GM19438 (cell line): ENCODE results near the gene TLE2.

Experiments
- ATAC-seq: cut with Tn5 transposase; IDR thresholded peaks from one replicate; pipeline ENCODE4 v1.9.1; 2021; ENCODE audit warnings: low read depth; ENCODE audit not compliant: unreplicated experiment

The TLE2 gene

DNA sequence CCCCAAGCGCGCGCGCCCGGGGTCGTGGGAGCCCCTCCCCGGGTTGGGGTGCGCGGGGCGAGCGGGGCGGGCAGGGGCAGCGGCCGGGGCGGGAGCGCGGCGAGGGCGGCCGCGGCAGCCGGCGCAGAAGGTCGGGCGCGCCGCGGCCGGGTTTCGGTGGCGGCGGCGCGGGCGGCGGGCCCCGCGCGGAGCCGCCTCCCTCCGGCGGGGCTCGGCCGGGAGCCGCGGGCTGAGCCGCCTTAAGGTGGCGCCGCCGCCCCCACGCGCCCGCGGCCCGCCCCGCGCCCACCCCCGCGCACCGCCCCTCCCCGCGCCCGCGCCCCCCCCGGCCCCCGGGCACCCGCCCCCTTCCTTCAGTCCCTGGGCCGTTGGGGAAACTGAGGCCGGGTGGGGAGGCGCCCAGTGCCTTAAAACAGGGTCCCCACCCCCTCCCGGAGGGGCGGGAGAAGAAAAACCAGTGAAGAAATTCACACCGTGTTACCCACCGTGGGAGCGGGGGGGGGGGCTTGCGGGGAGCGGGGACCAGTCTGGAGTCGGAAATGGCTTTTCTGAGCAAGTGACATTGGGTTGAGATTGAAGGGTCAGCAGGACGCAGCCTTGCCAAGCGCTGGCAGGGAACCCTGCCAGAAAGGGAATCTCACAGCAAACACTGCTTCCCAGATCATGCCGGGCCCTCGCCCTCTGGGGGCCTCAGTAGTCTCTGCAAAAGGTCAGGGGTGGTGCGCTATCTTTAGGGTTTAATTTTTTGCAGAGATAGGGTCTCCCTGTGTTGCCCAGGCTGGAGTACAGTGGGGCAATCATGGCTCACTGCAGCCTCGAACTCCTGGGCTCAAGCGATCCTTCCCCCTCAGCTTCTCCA, at the start of gene TLE2:
Gene TLE2 (minus strand): TSS at position 216 of the 859 bp plus-strand sequence. CDS start 376 bp downstream, outside the sequence.
- no peak for ATAC-seq

DNA sequence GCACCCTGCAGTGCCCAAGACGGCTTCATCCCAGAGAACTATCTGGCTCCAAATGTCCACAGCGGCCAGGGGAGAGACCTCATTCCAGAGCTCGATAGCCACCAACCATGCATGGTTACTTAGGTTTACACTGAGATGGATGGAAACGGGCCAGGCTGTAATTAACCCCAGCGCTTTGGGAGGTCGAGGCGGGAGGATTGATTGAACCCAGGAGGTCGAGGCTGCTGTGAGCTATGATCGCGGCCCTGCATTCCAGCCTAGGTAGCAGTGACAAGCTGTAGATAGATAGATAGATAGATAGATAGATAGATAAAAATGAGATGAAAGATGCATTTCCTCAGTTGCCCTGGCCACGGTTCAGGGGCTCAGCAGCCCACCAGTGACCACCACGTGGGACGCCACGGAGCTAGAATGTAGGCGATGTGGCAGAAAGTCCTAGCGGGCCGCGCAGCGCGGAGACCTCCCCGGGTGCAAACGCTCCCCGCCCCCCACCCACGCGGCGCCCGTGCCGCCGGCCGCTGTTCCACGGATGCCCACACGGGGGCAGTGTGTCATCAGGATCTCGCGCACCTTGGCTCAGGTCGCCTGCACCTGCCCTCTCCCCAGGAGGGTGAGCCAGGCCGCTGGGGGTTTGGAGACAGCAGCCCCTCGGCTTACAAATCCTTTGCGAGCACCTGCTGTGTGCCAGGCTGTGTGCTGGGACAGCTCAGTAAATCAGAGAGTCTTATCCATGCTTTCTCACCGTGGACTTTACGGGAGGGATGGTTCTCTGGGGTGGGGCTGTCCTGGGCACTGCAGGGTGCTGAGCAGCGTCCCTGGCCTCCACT, 46.7 kb upstream of the TLE2 start:
- no peak for ATAC-seq

DNA sequence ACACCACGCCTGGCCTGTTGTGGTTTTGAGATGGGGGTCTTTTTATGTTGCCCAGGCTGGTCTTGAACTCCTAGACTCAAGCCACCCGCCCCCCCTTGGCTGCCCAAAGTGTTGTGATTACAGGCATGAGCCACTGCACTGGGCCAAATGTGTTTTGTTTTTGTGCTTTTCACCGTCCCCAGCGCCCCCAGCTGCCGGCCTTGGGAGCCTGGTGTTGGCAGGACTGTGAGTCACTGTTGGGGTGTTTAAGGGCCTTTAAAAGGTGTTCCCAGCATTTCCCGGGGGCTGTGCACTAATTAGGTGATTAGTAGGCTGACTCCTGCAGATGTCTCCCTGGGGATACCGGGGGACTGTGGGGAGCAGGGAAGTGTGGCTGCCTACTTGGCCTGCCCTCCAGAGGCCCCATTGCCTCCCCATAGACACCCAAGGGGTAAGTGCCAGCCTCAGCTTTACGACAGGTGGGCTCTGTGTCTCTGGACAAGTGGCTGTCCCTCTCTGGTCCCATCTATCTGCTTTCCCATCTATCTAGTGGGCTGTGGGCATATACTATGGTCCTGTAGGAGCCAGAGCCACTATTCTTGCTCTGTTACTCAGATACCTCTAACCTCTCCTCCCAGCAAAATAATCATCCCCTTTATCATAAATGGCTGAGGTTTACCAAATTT, 45.0 kb upstream of the TLE2 start:
- ATAC-seq, result no peak

DNA sequence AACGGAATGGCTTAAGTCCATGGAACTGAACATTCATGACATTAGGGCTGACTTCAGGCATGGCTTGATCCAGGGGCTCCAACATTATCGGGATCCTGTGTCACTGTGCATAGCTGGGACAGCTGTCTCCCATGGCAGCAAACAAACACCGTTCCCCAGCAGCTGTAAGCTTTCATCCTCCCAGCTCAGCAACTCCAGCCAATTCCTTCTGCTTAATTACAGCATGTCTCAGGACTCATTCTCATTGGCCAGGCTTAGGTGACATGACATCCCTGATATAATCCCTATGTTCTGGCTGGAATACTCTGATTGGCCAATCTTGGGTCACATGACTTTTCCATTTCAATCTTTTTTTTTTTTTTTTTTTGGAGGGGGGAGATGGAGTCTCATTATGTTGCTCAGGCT, 44.1 kb upstream of the TLE2 start:
- ATAC-seq, result no peak

DNA sequence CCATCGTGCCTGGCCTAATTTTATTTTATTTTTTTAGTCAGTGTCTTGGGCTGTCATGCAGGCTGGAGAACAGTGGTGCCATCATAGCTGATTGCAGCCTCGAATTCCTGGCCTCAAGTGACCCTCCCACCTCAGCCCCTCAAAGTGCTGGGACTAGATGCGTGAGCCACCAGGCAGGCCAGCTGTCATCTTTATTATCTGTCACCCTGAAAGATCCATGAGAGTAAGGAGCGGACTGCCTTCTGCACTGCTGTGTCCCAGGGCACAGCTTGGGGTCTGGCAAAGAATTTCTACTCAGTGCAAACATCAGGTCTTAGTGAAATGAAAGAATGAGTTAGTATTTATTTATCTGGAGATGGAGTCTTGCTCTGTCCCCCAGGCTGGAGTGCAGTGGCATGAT, 42.7 kb upstream of the TLE2 start:
- ATAC-seq, result no peak

DNA sequence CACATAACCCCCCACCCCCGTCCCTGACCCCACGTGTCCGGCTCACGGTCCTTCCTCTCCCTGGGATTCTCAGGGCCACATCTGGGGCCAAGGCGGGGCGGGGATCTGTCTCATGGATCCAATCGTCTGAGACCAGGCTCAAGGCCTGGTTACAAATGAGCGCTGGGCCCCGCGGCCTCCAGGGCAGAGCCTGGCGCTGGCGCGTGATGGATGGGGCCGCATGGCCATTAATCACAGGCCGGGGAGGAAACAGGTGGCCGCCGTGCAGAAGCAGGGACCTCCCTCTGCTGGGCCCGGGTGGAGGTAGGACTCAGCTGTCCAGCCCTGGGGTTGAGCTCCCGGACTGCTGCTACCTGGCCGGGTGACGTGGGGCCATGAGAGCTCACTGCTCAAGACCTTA, 39.0 kb upstream of the TLE2 start:
- no peak for ATAC-seq

DNA sequence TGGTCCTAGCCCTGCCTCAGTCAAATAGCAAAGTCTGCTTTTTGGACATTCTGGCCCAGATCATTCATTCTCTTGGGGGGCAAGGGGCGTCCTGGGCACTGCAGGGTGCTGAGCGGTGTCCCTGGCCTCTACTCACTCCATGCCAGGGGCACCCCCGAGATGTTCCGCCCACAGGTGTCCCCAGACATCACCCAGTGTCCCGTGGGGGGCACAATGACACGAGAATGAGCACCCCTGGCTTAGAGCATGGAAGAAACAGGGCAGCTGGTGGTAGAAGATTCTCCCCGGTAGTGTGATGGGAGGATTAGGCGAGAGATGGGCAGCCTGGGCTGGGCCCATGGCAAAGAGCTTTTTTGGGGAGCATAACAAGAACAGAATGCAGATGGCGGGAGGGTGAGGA, 38.5 kb upstream of the TLE2 start:
- no peak for ATAC-seq

DNA sequence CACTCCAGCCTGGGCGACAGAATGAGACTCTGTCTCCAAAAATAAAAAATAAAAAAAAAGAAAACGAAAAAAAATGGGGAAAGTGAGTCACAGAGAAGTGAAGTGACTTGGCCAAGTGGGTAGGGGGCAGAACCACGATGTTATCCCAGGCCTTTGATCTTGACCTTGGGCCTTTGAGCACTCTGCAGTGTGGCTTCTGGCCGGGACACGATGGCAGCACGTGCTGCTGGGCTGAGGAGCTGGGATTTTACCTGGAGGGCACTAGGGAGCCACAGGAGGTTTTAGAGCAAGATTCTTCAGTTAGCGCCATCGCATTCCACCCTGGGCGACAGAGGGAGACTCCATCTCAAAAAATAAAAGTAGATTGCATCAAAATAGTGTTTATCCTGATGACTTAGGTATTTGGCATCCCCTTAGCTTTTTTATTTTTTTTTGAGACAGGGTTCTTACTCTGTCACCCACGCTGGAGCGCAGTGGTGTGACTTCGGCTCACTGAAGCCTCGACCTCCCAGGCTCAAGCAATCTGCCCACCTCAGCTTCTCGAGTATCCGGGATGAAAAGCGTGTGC, 37.5 kb upstream of the TLE2 start:
- no peak for ATAC-seq

DNA sequence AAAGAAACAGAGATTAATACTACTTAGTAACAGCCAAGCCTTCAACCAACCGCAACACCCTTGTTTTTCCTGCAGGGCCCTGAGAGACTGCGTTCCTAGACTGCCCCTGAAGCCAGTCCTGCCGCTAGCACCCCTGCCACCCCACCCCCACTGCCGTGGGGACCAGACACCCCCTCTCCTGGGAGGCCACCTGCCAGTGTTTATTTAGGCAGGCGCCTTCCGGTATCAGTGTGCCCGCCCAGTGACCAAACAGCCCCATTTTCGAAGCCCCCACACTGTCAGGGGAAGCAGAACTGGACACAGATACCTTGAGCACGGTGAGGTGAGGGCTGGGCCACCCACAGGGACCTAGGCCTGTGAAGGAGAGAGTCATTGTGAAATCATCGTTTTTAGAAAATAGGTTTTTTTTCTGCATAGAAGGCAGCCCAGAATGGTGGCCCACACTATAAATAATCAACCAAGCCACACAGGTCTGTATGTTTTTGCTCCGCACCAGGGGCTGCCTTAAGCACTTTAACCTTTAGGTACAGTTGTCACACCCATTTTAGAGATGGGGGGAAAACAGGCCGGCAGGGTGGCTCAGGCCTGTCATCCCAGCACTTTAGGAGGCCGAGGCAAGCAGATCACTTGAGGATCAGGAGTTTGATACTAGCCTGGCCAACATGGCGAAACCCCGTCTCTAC, 36.7 kb upstream of the TLE2 start:
- peak; percentile 71 for ATAC-seq

DNA sequence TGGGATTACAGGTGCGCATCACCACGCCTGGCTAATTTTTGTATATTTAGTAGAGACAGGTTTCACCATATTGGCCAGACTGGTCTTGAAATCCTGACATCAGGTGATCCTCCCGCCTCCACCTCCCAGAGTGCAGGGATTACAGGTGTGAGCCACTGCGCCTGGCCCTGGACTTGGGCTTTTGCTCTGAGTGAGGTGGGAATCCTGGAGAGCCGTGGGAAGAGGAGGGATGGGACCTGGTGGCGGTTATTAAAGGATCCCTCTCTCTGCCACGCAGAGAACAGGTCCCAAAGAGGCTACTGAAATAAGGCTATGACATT, 34.9 kb upstream of the TLE2 start:
- ATAC-seq, result no peak

DNA sequence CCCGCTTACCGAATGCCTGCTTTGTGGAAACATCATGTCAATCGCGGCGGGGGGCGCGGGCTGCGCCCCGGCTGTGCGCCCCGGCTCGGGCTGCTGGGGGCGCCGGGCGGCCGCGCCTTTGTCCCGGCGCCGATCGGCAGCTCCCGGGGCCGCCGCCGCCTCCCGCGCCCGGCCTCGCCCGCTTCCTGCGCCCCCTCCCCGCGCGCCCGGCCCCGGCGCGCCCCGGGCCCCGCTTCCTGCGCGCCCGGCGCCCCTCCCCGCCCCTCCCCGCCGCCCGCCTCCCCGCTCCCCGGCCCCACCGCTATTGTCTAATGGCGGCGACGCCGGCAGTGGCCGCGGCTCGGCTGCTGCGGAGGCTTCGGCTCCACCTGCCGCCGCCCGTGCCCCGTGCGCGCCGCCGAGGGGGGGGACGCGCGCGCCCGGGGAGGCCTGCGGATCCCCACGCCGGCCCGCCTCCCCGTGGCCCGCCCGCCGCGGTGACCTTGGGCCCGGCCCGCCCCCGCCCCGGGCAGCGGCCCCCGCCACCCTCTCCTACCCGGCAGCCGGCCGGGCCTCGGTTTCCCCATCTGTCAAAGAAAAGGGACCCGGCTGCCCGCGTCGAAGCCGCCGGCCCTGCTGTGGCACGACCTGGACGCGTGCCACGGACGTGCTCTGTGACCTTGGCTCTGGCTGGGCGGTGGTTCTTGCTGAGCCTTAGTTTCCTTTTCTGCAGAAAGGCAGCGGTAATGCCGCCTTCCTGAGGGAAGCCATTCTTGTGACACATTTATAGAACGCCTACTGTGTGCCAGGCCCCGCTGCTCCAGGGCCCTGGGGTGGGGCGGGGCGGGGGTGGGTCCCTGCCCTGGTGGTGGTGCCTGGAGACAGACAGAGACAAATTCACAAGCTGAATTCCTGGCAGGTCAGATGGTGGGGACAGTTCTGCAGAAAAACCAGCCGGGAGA, 33.4 kb upstream of the TLE2 start, which contains the start of gene TLE5:
Gene TLE5 (minus strand): TSS at position 331 of the 941 bp plus-strand sequence. CDS start 295 bp downstream, at position 36.
- no peak for ATAC-seq

DNA sequence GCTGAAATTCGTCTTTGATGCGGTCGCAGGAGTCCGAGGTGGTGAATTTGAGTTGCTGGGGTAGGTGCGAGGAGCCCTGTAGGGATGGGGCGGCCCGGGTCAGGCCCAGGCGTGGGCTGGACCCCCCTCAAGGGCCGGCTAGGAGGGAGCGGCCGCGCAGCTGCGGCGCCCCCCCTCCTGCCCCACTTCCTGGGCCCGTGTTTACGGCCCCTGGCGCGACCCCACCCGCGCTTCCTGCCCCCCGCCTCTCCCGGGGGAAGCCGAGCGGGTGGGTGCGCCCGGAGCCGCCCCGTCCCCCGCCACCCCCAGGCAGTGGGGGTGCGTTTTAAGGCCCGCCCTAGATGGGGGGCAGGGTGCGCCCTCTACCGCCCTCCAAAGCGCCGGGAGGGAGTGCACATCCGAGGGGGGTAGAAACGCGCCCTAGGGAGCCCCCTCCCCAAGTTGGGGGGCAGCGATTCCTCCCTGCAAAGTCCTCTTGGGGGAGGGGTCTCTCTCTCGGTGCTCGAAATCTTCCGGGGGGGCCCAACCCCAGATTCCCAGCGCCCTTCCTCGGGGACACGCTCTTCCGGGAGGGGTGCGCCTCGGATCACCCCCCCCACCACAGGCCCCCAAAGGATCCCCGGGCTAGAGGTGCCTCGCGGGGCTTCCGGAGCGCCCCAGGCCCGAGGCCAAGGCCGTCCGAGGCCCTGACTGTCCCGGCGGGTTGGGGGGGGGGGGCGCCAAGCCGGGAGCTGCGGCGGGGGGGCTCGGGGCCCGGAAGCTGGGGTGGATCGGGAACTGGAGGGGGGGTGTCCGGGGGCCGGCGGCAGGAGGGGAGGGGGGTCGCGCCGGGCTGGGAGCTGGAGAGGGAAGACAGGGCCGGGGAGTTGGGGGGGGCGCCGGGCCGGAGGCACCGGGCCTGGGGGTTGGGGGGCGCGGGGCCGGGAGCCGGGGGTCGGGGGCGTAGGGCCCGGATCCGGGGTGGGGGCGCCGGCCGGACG, 32.4 kb upstream of the TLE2 start:
- ATAC-seq, result no peak

DNA sequence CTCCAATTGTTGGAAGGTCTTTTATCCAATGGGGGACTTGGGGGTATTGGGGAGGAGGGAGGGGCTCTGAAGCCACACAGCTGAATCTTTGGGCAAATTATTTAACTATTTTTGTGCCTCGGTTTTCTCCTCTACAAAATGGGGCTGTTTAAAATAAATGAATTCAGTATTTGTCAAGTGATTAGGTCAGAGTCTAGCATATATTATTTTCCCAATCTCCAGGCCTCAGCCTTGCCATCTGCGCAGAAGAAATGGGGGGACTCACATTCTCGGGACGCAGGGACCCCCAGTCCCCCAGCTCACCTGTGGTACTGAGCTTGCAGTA, 31.7 kb upstream of the TLE2 start:
- ATAC-seq, result no peak

DNA sequence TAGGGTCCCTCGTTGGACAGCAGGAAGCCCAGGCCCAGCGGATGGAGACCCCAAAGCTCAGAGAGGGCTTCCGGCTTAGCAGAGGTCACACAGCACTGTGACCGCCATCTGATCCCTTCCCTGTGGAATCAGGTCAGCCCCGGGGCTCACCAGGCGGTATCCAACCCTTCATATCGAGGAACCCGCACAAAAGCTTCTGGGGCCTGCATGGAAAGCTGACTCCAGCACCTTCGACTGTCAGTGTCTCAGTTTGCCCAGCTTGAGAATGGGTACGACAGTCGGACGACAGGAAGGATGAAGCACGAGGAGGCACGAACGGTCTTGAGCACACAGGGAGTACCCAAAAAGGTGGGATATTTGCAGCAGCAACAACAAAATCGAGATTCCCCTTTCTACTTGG, 30.6 kb upstream of the TLE2 start:
- no peak for ATAC-seq

DNA sequence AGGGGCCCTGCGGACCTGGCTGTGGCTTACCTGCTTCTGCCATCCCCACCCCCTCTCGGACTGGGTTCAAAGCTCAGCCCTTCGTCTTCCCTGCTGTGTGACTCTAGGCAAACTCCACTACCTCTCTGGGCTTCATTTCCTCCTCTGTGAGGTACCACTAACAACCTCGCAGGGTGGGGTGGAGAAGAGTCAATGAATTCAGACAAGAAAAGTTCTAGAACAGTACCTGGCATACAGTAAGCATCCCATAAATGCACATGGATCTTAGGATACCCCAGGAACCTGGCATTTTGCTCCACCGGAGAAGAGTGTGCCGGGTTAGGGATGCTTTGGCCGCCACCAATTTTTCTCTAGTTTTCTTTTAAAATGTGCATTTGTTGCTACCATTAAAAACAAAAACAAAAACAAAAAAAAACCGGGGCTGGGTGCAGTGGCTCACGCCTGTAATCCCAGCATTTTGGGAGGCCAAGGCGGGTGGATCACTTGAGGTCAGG, 29.8 kb upstream of the TLE2 start:
- ATAC-seq, result no peak

DNA sequence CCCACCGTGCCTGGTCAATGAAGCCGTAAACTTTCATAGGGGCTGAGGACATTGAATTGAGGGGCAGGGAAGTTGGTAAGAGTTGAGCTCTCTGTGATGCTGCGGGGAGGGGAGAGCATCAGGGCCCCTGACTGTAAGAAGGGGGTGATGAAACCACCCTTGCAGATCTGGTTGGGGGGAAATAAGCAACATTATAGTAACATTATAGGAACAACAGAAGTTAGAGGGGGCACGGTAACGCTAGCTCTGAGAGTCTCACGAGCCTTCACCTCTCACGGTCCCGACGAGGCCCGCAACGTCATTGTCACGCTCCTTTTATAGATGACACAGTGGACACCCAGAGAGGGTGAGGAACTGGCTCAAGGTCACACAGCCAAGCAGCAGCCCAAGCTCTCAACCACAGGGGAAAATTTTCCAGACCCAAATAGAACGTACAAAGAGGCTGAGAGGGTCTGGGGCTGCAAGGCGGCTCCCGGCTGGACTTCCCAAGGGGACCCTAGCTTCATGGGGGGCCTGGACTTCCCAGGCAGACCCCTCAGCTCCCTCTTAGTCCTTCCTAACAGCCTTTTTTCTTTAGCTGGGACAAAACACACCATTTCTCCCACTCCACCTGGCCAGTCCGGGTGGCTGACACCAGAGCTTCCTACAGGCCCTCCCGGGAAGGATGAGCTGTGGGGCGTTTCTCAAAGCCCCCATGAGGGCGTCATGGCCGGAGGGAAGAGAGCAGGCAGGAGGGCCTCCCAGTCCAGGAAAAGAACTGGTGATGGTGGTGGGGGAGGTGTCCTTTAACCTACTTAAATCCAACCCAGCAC, 29.1 kb upstream of the TLE2 start:
- ATAC-seq, result no peak

DNA sequence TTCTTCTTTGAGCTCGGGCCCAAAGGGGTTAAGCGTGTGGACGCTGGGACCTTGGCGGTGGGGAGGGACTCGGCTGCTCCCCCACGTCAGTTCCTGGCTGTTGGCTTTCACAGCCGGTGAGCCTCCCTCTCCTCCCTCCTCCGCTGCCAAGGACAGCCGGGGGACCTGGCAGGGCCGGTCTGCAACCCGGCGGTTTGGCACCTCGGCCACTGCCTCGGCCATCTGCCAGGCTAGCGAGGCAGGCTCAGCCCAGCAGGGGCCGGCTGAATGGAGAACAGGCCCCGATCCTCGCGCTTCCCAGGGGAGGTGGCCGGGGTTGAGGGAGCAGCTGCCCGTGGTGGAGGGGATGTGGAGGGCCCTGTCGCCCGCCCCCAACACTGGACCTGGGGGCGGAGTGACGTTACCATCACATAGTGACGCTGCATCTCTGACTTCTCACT, 28.2 kb upstream of the TLE2 start:
- ATAC-seq, result no peak
